ENCODE data around the gene MEX3D.

The MEX3D gene

GRCh38 chr19:1514986-1515721 is 53.0 kb downstream of the MEX3D start:
- no peak for FAIRE-seq

GRCh38 chr19:1514295-1514661 is 53.8 kb downstream of the MEX3D start:
- no peak for FAIRE-seq

- no peak for FAIRE-seq
Measured at GRCh38 chr19:1513499-1514294, 54.4 kb downstream of the MEX3D start.

- FAIRE-seq: no peak
Measured at GRCh38 chr19:1512671-1513498, 55.2 kb downstream of the MEX3D start, which contains the start of gene ADAMTSL5. ADAMTSL5 (minus strand) TSS chr19:1513019; CDS start chr19:1510943, 2,076 bp downstream.

- no peak for FAIRE-seq
Measured at GRCh38 chr19:1511318-1512317, 56.5 kb downstream of the MEX3D start.

GRCh38 chr19:1510807-1511206 is 57.3 kb downstream of the MEX3D start:
- no peak for FAIRE-seq

- no peak for FAIRE-seq
Measured at GRCh38 chr19:1510442-1510806, 57.7 kb downstream of the MEX3D start.

GRCh38 chr19:1509602-1510441 is 58.3 kb downstream of the MEX3D start:
- FAIRE-seq: no peak

- FAIRE-seq: no peak
Measured at GRCh38 chr19:1508507-1508856, 59.6 kb downstream of the MEX3D start.

GRCh38 chr19:1507763-1508506 is 60.2 kb downstream of the MEX3D start:
- FAIRE-seq: no peak

GRCh38 chr19:1507192-1507660 is 60.9 kb downstream of the MEX3D start:
- FAIRE-seq: no peak

- no peak for FAIRE-seq
Measured at GRCh38 chr19:1505991-1506881, 61.9 kb downstream of the MEX3D start.

GRCh38 chr19:1505012-1505411 is 63.1 kb downstream of the MEX3D start:
- no peak for FAIRE-seq

All from colon (tissue), 2 donors.